Measurements from ENCODE around the gene ALPG.

Gene ALPG

GRCh38 chr2:232410238-232410900 is 3.7 kb downstream of the ALPG start:
- ATAC-seq (ENCODE audit: low read depth) (no peak), DNase-seq (ENCODE audit: low spot score) (no peak)
- Histone ChIP-seq H3K27ac (ENCODE audit: poor library complexity, severe bottlenecking) (no peak overlapping the region), H3K4me1 (ENCODE audit: insufficient read depth, poor library complexity, severe bottlenecking) (no peaks in the 10 kb centered on the region), H3K27me3 (ENCODE audit: insufficient read depth, poor library complexity, severe bottlenecking) (peaks cover 27% of the 10 kb centered on the region), H3K9me3 (ENCODE audit: severe bottlenecking) (no peaks in the 10 kb centered on the region), H3K4me3 (ENCODE audit: severe bottlenecking) (no peak overlapping the region), H3K36me3 (ENCODE audit: low read depth) (no peaks in the 10 kb centered on the region)
- no peak for TF ChIP-seq CTCF (IDR thresholded peaks at IDR 0.05; ENCODE audit: poor library complexity, severe bottlenecking)

- Histone ChIP-seq H3K9me3 (ENCODE audit: severe bottlenecking) (no peaks in the 10 kb centered on the region), H3K27ac (ENCODE audit: poor library complexity, severe bottlenecking) (no peak overlapping the region), H3K27me3 (ENCODE audit: insufficient read depth, poor library complexity, severe bottlenecking) (peaks cover 27% of the 10 kb centered on the region), H3K4me1 (ENCODE audit: insufficient read depth, poor library complexity, severe bottlenecking) (no peaks in the 10 kb centered on the region), H3K36me3 (ENCODE audit: low read depth) (no peaks in the 10 kb centered on the region), H3K4me3 (ENCODE audit: severe bottlenecking) (no peak overlapping the region)
- no peak for DNase-seq (ENCODE audit: low spot score)
- no peak for ATAC-seq (ENCODE audit: low read depth)
- no peak for TF ChIP-seq CTCF (IDR thresholded peaks at IDR 0.05; ENCODE audit: poor library complexity, severe bottlenecking)
These were observed 5.4 kb downstream of the ALPG start for GRCh38 chr2:232411901-232412629.

GRCh38 chr2:232412986-232413385 is 6.3 kb downstream of the ALPG start:
- ATAC-seq (ENCODE audit: low read depth), result no peak
- H3K4me3 ChIP-seq (ENCODE audit: severe bottlenecking), result no peak overlapping the region
- no peaks in the 10 kb centered on the region for H3K9me3 ChIP-seq (ENCODE audit: severe bottlenecking)
- H3K4me1 ChIP-seq (ENCODE audit: insufficient read depth, poor library complexity, severe bottlenecking), result no peaks in the 10 kb centered on the region
- DNase-seq (ENCODE audit: low spot score), result no peak
- no peak overlapping the region for H3K27ac ChIP-seq (ENCODE audit: poor library complexity, severe bottlenecking)
- TF ChIP-seq CTCF (IDR thresholded peaks at IDR 0.05; ENCODE audit: poor library complexity, severe bottlenecking), result no peak
- no peaks in the 10 kb centered on the region for H3K36me3 ChIP-seq (ENCODE audit: low read depth)
- peaks cover 27% of the 10 kb centered on the region for H3K27me3 ChIP-seq (ENCODE audit: insufficient read depth, poor library complexity, severe bottlenecking)

- H3K36me3 ChIP-seq (ENCODE audit: low read depth), result no peaks in the 10 kb centered on the region
- H3K9me3 ChIP-seq (ENCODE audit: severe bottlenecking), result no peaks in the 10 kb centered on the region
- TF ChIP-seq CTCF (IDR thresholded peaks at IDR 0.05; ENCODE audit: poor library complexity, severe bottlenecking), result no peak
- DNase-seq (ENCODE audit: low spot score), result no peak
- H3K27ac ChIP-seq (ENCODE audit: poor library complexity, severe bottlenecking), result no peak overlapping the region
- no peak overlapping the region for H3K4me3 ChIP-seq (ENCODE audit: severe bottlenecking)
- H3K27me3 ChIP-seq (ENCODE audit: insufficient read depth, poor library complexity, severe bottlenecking), result peaks cover 42% of the 10 kb centered on the region
- ATAC-seq (ENCODE audit: low read depth), result no peak
- H3K4me1 ChIP-seq (ENCODE audit: insufficient read depth, poor library complexity, severe bottlenecking), result no peaks in the 10 kb centered on the region
These were observed 8.6 kb downstream of the ALPG start for GRCh38 chr2:232415138-232415690.

All from RWPE2 (cell line).